SU-DHL-6 (cell line): ENCODE data around the gene OSBP2.

Source experiments
- H2AFZ ChIP-seq: fragments of 200-600 bp; sonication (generic); 2 replicates; pipeline ENCODE4 v1.6.1; 2014; ENCODE audit warnings: low read depth, mild to moderate bottlenecking, moderate library complexity, mixed read lengths, antibody characterized with exemption, low read length; ENCODE audit not compliant: severe bottlenecking
- H3F3A ChIP-seq: fragments of 200-600 bp; shearing (Covaris generic); 2 replicates; pipeline ENCODE4 v1.6.0; 2016; ENCODE audit warnings: antibody characterized with exemption, mild to moderate bottlenecking; ENCODE audit not compliant: insufficient read depth
- H3K27ac ChIP-seq: fragments of 200-600 bp; sonication (generic); 2 replicates; pipeline ENCODE4 v1.5.1; 2016; ENCODE audit warnings: low read depth, mild to moderate bottlenecking, low read length, moderate library complexity, mixed read lengths
- H3K27me3 ChIP-seq: fragments of 200-600 bp; sonication (generic), shearing (Covaris generic); 2 replicates; pipeline ENCODE4 v1.6.0; 2014; ENCODE audit warnings: mild to moderate bottlenecking, low read length
- H3K36me3 ChIP-seq: fragments of 200-600 bp; sonication (generic); 2 replicates; pipeline ENCODE4 v1.6.1; 2014; ENCODE audit warnings: mild to moderate bottlenecking, low read length, mixed read lengths
- H3K4me2 ChIP-seq: fragments of 300-600, 200-600 bp; shearing (Covaris generic), sonication (generic); 2 replicates; pipeline ENCODE4 v1.6.0; 2014; ENCODE audit warnings: low read length, low read depth, mild to moderate bottlenecking; ENCODE audit not compliant: poor library complexity, severe bottlenecking
- H3K4me3 ChIP-seq: fragments of 200-600 bp; sonication (generic); 2 replicates; pipeline ENCODE4 v1.5.1; 2014; ENCODE audit warnings: antibody characterized with exemption, low read length, mild to moderate bottlenecking, mixed read lengths; ENCODE audit not compliant: insufficient read depth, poor library complexity, severe bottlenecking
- H3K79me2 ChIP-seq: fragments of 200-600 bp; sonication (generic); 2 replicates; pipeline ENCODE4 v1.6.1; 2014; ENCODE audit warnings: mild to moderate bottlenecking, low read length, moderate library complexity; ENCODE audit not compliant: insufficient read depth
- H3K9ac ChIP-seq: fragments of 200-600 bp; sonication (generic); 2 replicates; pipeline ENCODE4 v1.7.0; 2014; ENCODE audit warnings: mild to moderate bottlenecking, low read length
- H3K9me2 ChIP-seq: fragments of 200-600 bp; sonication (generic); replicated peaks from 2 replicates; pipeline ENCODE4 v1.6.1; 2014; ENCODE audit warnings: low read length; ENCODE audit not compliant: insufficient read depth
- H3K9me3 ChIP-seq: fragments of 200-600 bp; sonication (generic); 2 replicates; pipeline ENCODE4 v1.6.1; 2014; ENCODE audit warnings: low read length, mixed read lengths; ENCODE audit not compliant: insufficient read depth
- H4K20me1 ChIP-seq: fragments of 200-600 bp; sonication (generic); 2 replicates; pipeline ENCODE4 v1.6.1; 2014; ENCODE audit warnings: low read depth, mild to moderate bottlenecking, antibody characterized with exemption, low read length, moderate library complexity, mixed read lengths
- CTCF ChIP-seq: fragments of 200-600 bp; sonication (generic); IDR thresholded peaks from one replicate; pipeline ENCODE4 v1.5.1; 2017; ENCODE audit warnings: antibody characterized with exemption, mild to moderate bottlenecking, low read length, moderate library complexity; ENCODE audit not compliant: insufficient read depth, poor library complexity, severe bottlenecking
- EZH2phosphoT487 ChIP-seq: fragments of 200-600 bp; sonication (generic), shearing (Covaris generic); conservative IDR thresholded peaks from 2 replicates; pipeline ENCODE4 v1.6.1; 2018; ENCODE audit warnings: mild to moderate bottlenecking, antibody characterized with exemption, low read length, moderate library complexity, mixed read lengths

OSBP2 gene

GRCh38 chr22:30872285-30873041 is 177.8 kb downstream of the OSBP2 start:
- Histone ChIP-seq H3K27ac (no peak overlapping the region), H3F3A (no peaks in the 10 kb centered on the region), H3K4me2 (no peak overlapping the region), H3K9me2 (no peaks in the 10 kb centered on the region), H3K79me2 (no peaks in the 10 kb centered on the region), H4K20me1 (no peaks in the 10 kb centered on the region), H3K9me3 (no peaks in the 10 kb centered on the region), H3K9ac (no peak overlapping the region), H2AFZ (no peak overlapping the region), H3K4me3 (no peak overlapping the region), H3K36me3 (no peaks in the 10 kb centered on the region), H3K27me3 (no peaks in the 10 kb centered on the region)
- TF ChIP-seq EZH2phosphoT487 (no peak), CTCF (no peak)

- no peaks in the 10 kb centered on the region for H3F3A ChIP-seq
- H3K9me2 ChIP-seq, result no peaks in the 10 kb centered on the region
- H3K9ac ChIP-seq, result no peak overlapping the region
- H2AFZ ChIP-seq, result no peak overlapping the region
- H3K27me3 ChIP-seq, result no peaks in the 10 kb centered on the region
- no peaks in the 10 kb centered on the region for H3K36me3 ChIP-seq
- no peak for TF ChIP-seq EZH2phosphoT487
- no peak for TF ChIP-seq CTCF
- no peaks in the 10 kb centered on the region for H3K9me3 ChIP-seq
- H3K4me2 ChIP-seq, result no peak overlapping the region
- no peak overlapping the region for H3K27ac ChIP-seq
- H3K79me2 ChIP-seq, result no peaks in the 10 kb centered on the region
- H3K4me3 ChIP-seq, result no peak overlapping the region
- no peaks in the 10 kb centered on the region for H4K20me1 ChIP-seq
Measured at GRCh38 chr22:30873086-30873650, 178.5 kb downstream of the OSBP2 start.

- Histone ChIP-seq H3K4me3 (no peak overlapping the region), H3F3A (no peaks in the 10 kb centered on the region), H2AFZ (no peak overlapping the region), H3K27ac (no peak overlapping the region), H3K9me2 (no peaks in the 10 kb centered on the region), H3K79me2 (no peaks in the 10 kb centered on the region), H3K36me3 (no peaks in the 10 kb centered on the region), H3K4me2 (no peak overlapping the region), H3K9me3 (no peaks in the 10 kb centered on the region), H4K20me1 (no peaks in the 10 kb centered on the region), H3K27me3 (no peaks in the 10 kb centered on the region), H3K9ac (no peak overlapping the region)
- no peak for TF ChIP-seq CTCF
- TF ChIP-seq EZH2phosphoT487, result no peak
Measured at GRCh38 chr22:30873661-30874060, 179.0 kb downstream of the OSBP2 start.
